Glutamatergic neuron (in vitro differentiated cells): Measurements from ENCODE around the gene SLC47A2. TPM values are rescaled to one million over a fixed set of nuclear protein-coding genes. Genes with fewer than 3 reads are reported as not detected.

Experiments
- DNase-seq: peaks from one replicate; pipeline ENCODE4 v3.0.0; 2022
- H3K27ac Mint-ChIP-seq: one replicate; pipeline ENCODE4 v1.8.0; 2020; ENCODE audit warnings: mild to moderate bottlenecking, mixed read lengths, inconsistent platforms; ENCODE audit not compliant: unreplicated experiment
- H3K27me3 Mint-ChIP-seq: one replicate; pipeline ENCODE4 v1.8.0; 2020; ENCODE audit warnings: mild to moderate bottlenecking, moderate library complexity, mixed read lengths, inconsistent platforms; ENCODE audit not compliant: unreplicated experiment
- H3K36me3 Mint-ChIP-seq: one replicate; pipeline ENCODE4 v1.8.0; 2020; ENCODE audit warnings: mild to moderate bottlenecking, mixed read lengths, inconsistent platforms; ENCODE audit not compliant: unreplicated experiment
- H3K4me1 Mint-ChIP-seq: one replicate; pipeline ENCODE4 v1.8.0; 2020; ENCODE audit warnings: mild to moderate bottlenecking, low read depth, mixed read lengths, inconsistent platforms; ENCODE audit not compliant: unreplicated experiment
- H3K4me3 Mint-ChIP-seq: one replicate; pipeline ENCODE4 v1.8.0; 2020; ENCODE audit warnings: mild to moderate bottlenecking, mixed read lengths, inconsistent platforms; ENCODE audit not compliant: unreplicated experiment
- H3K9me3 Mint-ChIP-seq: one replicate; pipeline ENCODE4 v1.8.0; 2020; ENCODE audit warnings: mild to moderate bottlenecking, moderate library complexity, mixed read lengths, inconsistent platforms; ENCODE audit not compliant: unreplicated experiment
- CTCF ChIP-seq: fragments of 200-600 bp; sonication (generic); IDR thresholded peaks from one replicate; pipeline ENCODE4 v1.5.0; 2021; ENCODE audit not compliant: partially characterized antibody, unreplicated experiment
- total RNA-seq: library from RNA; stranded (reverse); fragmentation: NEBNext Ultra II Directional; extraction: Animal tissue kit (Norgen Biotek cat#: 25700); gene quantifications from one replicate; pipeline ENCODE4 v1.2.1, GENCODE V29; 2021; ENCODE audit not compliant: unreplicated experiment

The SLC47A2 gene
- total RNA-seq, 1 donor from 2014 or later, result not detected

- H3K4me1 Mint-ChIP-seq, result no peaks in the 10 kb centered on the region
- H3K27me3 Mint-ChIP-seq, result peaks cover 10% of the 10 kb centered on the region
- H3K36me3 Mint-ChIP-seq, result no peaks in the 10 kb centered on the region
- H3K4me3 Mint-ChIP-seq, result peak overlapping the region; percentile 80
- TF ChIP-seq CTCF, result no peak
- DNase-seq, result no peak
- H3K27ac Mint-ChIP-seq, result peak overlapping the region; percentile 59
- H3K9me3 Mint-ChIP-seq, result no peaks in the 10 kb centered on the region
These were observed 28.1 kb upstream of the SLC47A2 start for GRCh38 chr17:19744492-19744891.

GRCh38 chr17:19743101-19744100, 27.0 kb upstream of the SLC47A2 start:
- Mint-ChIP-seq H3K9me3 (no peaks in the 10 kb centered on the region), H3K27ac (no peak overlapping the region), H3K4me3 (peak overlapping the region; percentile 38), H3K4me1 (no peaks in the 10 kb centered on the region), H3K27me3 (peaks cover 12% of the 10 kb centered on the region), H3K36me3 (no peaks in the 10 kb centered on the region)
- no peak for TF ChIP-seq CTCF
- no peak for DNase-seq

- no peaks in the 10 kb centered on the region for H3K9me3 Mint-ChIP-seq
- H3K4me3 Mint-ChIP-seq, result no peak overlapping the region
- H3K27ac Mint-ChIP-seq, result no peak overlapping the region
- no peak for TF ChIP-seq CTCF
- no peaks in the 10 kb centered on the region for H3K4me1 Mint-ChIP-seq
- no peak for DNase-seq
- peaks cover 14% of the 10 kb centered on the region for H3K27me3 Mint-ChIP-seq
- H3K36me3 Mint-ChIP-seq, result no peaks in the 10 kb centered on the region
These were observed 26.1 kb upstream of the SLC47A2 start for GRCh38 chr17:19742495-19742894.

GRCh38 chr17:19741832-19742457, 25.6 kb upstream of the SLC47A2 start:
- H3K4me1 Mint-ChIP-seq, result no peaks in the 10 kb centered on the region
- no peaks in the 10 kb centered on the region for H3K36me3 Mint-ChIP-seq
- no peak overlapping the region for H3K27ac Mint-ChIP-seq
- DNase-seq, result no peak
- H3K27me3 Mint-ChIP-seq, result peaks cover 15% of the 10 kb centered on the region
- no peak overlapping the region for H3K4me3 Mint-ChIP-seq
- TF ChIP-seq CTCF, result no peak
- H3K9me3 Mint-ChIP-seq, result no peaks in the 10 kb centered on the region

- Mint-ChIP-seq H3K27me3 (peaks cover 12% of the 10 kb centered on the region), H3K27ac (no peak overlapping the region)
These were observed 24.5 kb upstream of the SLC47A2 start for GRCh38 chr17:19740933-19741332.

More at GRCh38 chr17:19740933-19741332, 24.5 kb upstream of the SLC47A2 start:
- no peak overlapping the region for H3K4me3 Mint-ChIP-seq
- H3K9me3 Mint-ChIP-seq, result no peaks in the 10 kb centered on the region
- DNase-seq, result no peak
- H3K4me1 Mint-ChIP-seq, result no peaks in the 10 kb centered on the region
- H3K36me3 Mint-ChIP-seq, result no peaks in the 10 kb centered on the region
- TF ChIP-seq CTCF, result no peak
